GM12878 (cell line): ENCODE results near the gene ZNF100. TPM values are rescaled to one million over a fixed set of nuclear protein-coding genes. Genes with fewer than 3 reads are reported as not detected.
"Not testable (repeated sequence)": the region's sequence is repeated elsewhere in the genome, so short reads cannot be mapped to it uniquely, and the experiment has no call there.

Source experiments
- ATAC-seq: fragments of 200-7000 bp; cut with Tn5 transposase; 3 replicates; pipeline ENCODE4 v1.9.1; 2020; ENCODE audit warnings: mild to moderate bottlenecking, moderate library complexity
- BruUV-seq: library from RNA; stranded (reverse); fragments of 400-500 nt; replicated peaks from 2 replicates; lab custom pipeline; 2021; lab: Mats Ljungman, UMichigan
- CTCF ChIA-PET: fragments of 300-600 bp; sonication (Branson Sonifier 250); formaldehyde crosslinking; extraction: SDS; loops from one replicate; lab custom pipeline; 2021; ENCODE audit warnings: inconsistent platforms; lab: Yijun Ruan, JAX
- POLR2A ChIA-PET: fragments of 350-600 bp; formaldehyde crosslinking; extraction: SDS; loops from one replicate; lab custom pipeline; 2021; ENCODE audit warnings: inconsistent platforms; lab: Charles Lee
- RAD21 ChIA-PET: fragments of 300-600 bp; sonication (Branson Sonifier 250); formaldehyde crosslinking; loops from one replicate; lab custom pipeline; 2023; ENCODE audit warnings: antibody characterized with exemption; ENCODE audit not compliant: unreplicated experiment; lab: Charles Lee
- SMC1A ChIA-PET: fragments of 300-600 bp; sonication (Branson Sonifier 250); formaldehyde crosslinking; loops from one replicate; lab custom pipeline; 2023; ENCODE audit not compliant: unreplicated experiment, uncharacterized antibody; lab: Charles Lee
- DNase-seq: peaks from one replicate; pipeline ENCODE4 v3.0.0-alpha.2; 2011; ENCODE audit warnings: low read depth, low spot score
- FAIRE-seq: peaks from 3 replicates; lab custom pipeline; 2011; peaks lifted over from hg19 to GRCh38; lab: Jason Lieb, UNC
- H2AFZ ChIP-seq: 2 replicates; pipeline ENCODE4 v1.6.0; 2011; ENCODE audit warnings: low read depth, low read length, control low read depth; ENCODE audit not compliant: control insufficient read depth
- H3K27ac ChIP-seq: 2 replicates; pipeline ENCODE4 v1.5.1; 2011; ENCODE audit warnings: control low read depth; ENCODE audit not compliant: control insufficient read depth, insufficient read depth
- H3K27me3 ChIP-seq, 2 experiments: replicated peaks in 1 of 2; 2 replicates each; pipeline versions ENCODE4 v1.6.0 to v1.6.1; 2011; ENCODE audit warnings: low read length in 1 of 2; ENCODE audit not compliant: control insufficient read depth in 2 of 2, insufficient read depth in 2 of 2
- H3K36me3 ChIP-seq, 2 experiments: 2 replicates each; pipeline ENCODE4 v1.5.1; 2011; ENCODE audit warnings: low read length in 1 of 2; ENCODE audit not compliant: control insufficient read depth in 2 of 2, insufficient read depth in 2 of 2
- H3K4me1 ChIP-seq: 2 replicates; pipeline ENCODE4 v1.6.1; 2011; ENCODE audit warnings: mild to moderate bottlenecking, low read length, moderate library complexity, mixed read lengths; ENCODE audit not compliant: control insufficient read depth, insufficient read depth
- H3K4me2 ChIP-seq: 2 replicates; pipeline ENCODE4 v1.6.0; 2011; ENCODE audit warnings: control low read depth; ENCODE audit not compliant: control insufficient read depth, insufficient read depth
- H3K4me3 ChIP-seq: fragments of 200-600 bp; sonication (generic); 2 replicates; pipeline ENCODE4 v1.5.1; 2016
- H3K79me2 ChIP-seq: 2 replicates; pipeline ENCODE4 v1.6.0; 2011; ENCODE audit warnings: low read length; ENCODE audit not compliant: control insufficient read depth, insufficient read depth
- H3K9ac ChIP-seq: 2 replicates; pipeline ENCODE4 v1.8.0; 2011; ENCODE audit warnings: low read length, control low read depth, mixed read lengths; ENCODE audit not compliant: control insufficient read depth, insufficient read depth
- H3K9me3 ChIP-seq: replicated peaks from 3 replicates; pipeline ENCODE4 v1.5.1; 2011; ENCODE audit warnings: mild to moderate bottlenecking, low read length; ENCODE audit not compliant: control insufficient read depth, insufficient read depth
- H4K20me1 ChIP-seq: 2 replicates; pipeline ENCODE4 v1.6.0; 2011; ENCODE audit not compliant: control insufficient read depth, insufficient read depth
- BACH1 ChIP-seq: fragments of 450-650 bp; IDR thresholded peaks from 2 replicates; pipeline ENCODE4 v1.6.1; 2017; ENCODE audit warnings: mild to moderate bottlenecking, borderline replicate concordance
- CEBPB ChIP-seq, 2 experiments: fragments of 150-350 bp in 1 of 2; IDR thresholded peaks; 2 replicates each; pipeline ENCODE4 v1.6.1; 2012 to 2014; ENCODE audit warnings: low read depth in 2 of 2, low read length in 2 of 2, borderline replicate concordance in 1 of 2, inconsistent platforms in 1 of 2
- FOS ChIP-seq: IDR thresholded peaks from 3 replicates; pipeline ENCODE4 v1.6.1; 2011; ENCODE audit warnings: borderline replicate concordance; ENCODE audit not compliant: insufficient read length; ENCODE audit errors: extremely low read depth
- FOXK2 ChIP-seq: fragments of 450-650 bp; IDR thresholded peaks from 2 replicates; pipeline ENCODE4 v1.6.1; 2017; ENCODE audit warnings: mild to moderate bottlenecking, moderate library complexity
- HDAC6 ChIP-seq: fragments of 200-600 bp; sonication (generic); IDR thresholded peaks from one replicate; pipeline ENCODE4 v1.8.0; 2017; ENCODE audit warnings: antibody characterized with exemption; ENCODE audit not compliant: unreplicated experiment
- RBBP5 ChIP-seq: fragments of 200-600 bp; sonication (generic); conservative IDR thresholded peaks from 2 replicates; pipeline ENCODE4 v1.6.1; 2016
- RUNX3 ChIP-seq: IDR thresholded peaks from 2 replicates; pipeline ENCODE4 v1.6.1; 2012; ENCODE audit warnings: low read length, inconsistent platforms
- TARDBP ChIP-seq: IDR thresholded peaks from 2 replicates; pipeline ENCODE4 v1.6.1; 2016; ENCODE audit warnings: borderline replicate concordance
- ZBED1 ChIP-seq: IDR thresholded peaks from 2 replicates; pipeline ENCODE4 v1.6.1; 2016; ENCODE audit warnings: borderline replicate concordance
- ZNF274 ChIP-seq: IDR thresholded peaks from one replicate; pipeline ENCODE4 v1.8.0; 2011; ENCODE audit not compliant: insufficient read length, insufficient read depth
- WGBS: methylation state at CpG from one replicate; pipeline ENCODE4 v1.1.6; 2016; ENCODE audit warnings: low lambda C conversion rate; ENCODE audit not compliant: insufficient replicate concordance, insufficient coverage; ENCODE audit errors: missing lambda C conversion rate; 5-methylcytosine and 5-hydroxymethylcytosine counted together
- in situ Hi-C: fragments of 300-500 bp; cut with MboI; formaldehyde crosslinking; loops from 9 replicates; pipeline ENCODE4 v1.14.3; 2018; ENCODE audit warnings: mixed read lengths
- intact Hi-C: fragments of 100-400 bp; cut with micrococcal nuclease; formaldehyde crosslinking; loops from one replicate; pipeline ENCODE4 v1.14.2; 2022; ENCODE audit not compliant: unreplicated experiment
- polyA plus RNA-seq, 11 experiments: library from polyadenylated mRNA; depleted of rRNA in 4 of 11; unstranded in 6 of 11; stranded (reverse) in 5 of 11; fragments of >200 nt; fragmentation: Nextera tagmentation in 4 of 11; fragmentation: Illumina TruSeq in 1 of 11; extraction: Ambion mirVana in 4 of 11; extraction: Trizol in 1 of 11; gene quantifications; 1 replicate in 1 of 11; 2 replicates in 10 of 11; pipeline versions ENCODE4 v1.2.1 to v1.2.3, GENCODE V29; 2011 to 2016; ENCODE audit warnings: inconsistent platforms in 2 of 11, missing spikeins in 2 of 11, low read depth in 1 of 11
- total RNA-seq, 4 experiments: library from RNA; depleted of rRNA in 3 of 4; stranded (reverse); fragments of >200 nt in 3 of 4; fragmentation: Illumina TruSeq in 1 of 4; extraction: Trizol in 1 of 4; gene quantifications; 2 replicates each; pipeline versions ENCODE4 v1.2.1 to v1.2.3, GENCODE V29; 2013 to 2021

ZNF100 gene
- total and polyA plus RNA-seq, 10 of the 15 experiments (the other 5 are each of a cell fraction or from before 2014, with no cell fraction given) = 3.0 to 18.2 (median 9.4) TPM

DNA sequence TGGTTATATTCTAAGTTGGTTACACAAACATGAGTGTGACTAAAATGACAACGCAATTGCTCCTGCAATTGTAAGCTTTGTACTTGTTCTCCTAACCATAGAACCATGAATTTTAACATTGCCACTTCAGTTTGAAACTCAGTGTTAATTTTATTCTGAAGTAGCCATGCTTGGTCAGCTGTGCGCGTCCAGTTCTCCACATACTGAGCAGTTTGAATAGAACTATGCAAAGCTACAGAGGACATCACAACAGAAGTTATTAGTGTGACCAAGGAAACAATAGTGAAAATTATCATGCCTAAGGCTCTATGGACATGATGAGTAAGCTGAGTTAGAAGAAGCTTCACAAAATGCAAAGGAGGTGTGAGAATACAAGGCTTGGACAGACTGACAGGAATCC lies 19.6 kb upstream of the ZNF100 start:
- H3K9me3 ChIP-seq = no peaks in the 10 kb centered on the region; the same call in 2 of the 3 replicates
- TF ChIP-seq TARDBP (no peak), RBBP5 (no peak), ZNF274 (no peak), RUNX3 (no peak), FOXK2 (no peak), FOS (no peak), ZBED1 (no peak), HDAC6 (no peak), CEBPB (IDR thresholded peaks at IDR 0.05; ENCODE audit: borderline replicate concordance in 1 of 2, low read depth in 2 of 2, low read length in 2 of 2) (no peak), BACH1 (no peak)
- 36% methylated on average over 3 of the region's 3 CpGs for WGBS
- no peak overlapping the region for H3K4me3 ChIP-seq
- ChIA-PET SMC1A (no interaction called here), CTCF (no interaction called here), POLR2A (no interaction called here), RAD21 (no interaction called here)
- H2AFZ ChIP-seq = no peak overlapping the region
- H3K27me3 ChIP-seq = no peaks in the 10 kb centered on the region
- in situ Hi-C loops (no loop called here), intact Hi-C loops (no loop called here)
- H3K27ac ChIP-seq = no peak overlapping the region
- no peaks in the 10 kb centered on the region for H3K36me3 ChIP-seq
- no peak for ATAC-seq
- DNase-seq = no peak
- H3K4me2 ChIP-seq = no peak overlapping the region
- no peaks in the 10 kb centered on the region for H3K79me2 ChIP-seq
- BruUV-seq = no TSS peak
- no peak overlapping the region for H3K9ac ChIP-seq
- no peak for FAIRE-seq
- H3K4me1 ChIP-seq = no peaks in the 10 kb centered on the region
- H4K20me1 ChIP-seq = no peaks in the 10 kb centered on the region

DNA sequence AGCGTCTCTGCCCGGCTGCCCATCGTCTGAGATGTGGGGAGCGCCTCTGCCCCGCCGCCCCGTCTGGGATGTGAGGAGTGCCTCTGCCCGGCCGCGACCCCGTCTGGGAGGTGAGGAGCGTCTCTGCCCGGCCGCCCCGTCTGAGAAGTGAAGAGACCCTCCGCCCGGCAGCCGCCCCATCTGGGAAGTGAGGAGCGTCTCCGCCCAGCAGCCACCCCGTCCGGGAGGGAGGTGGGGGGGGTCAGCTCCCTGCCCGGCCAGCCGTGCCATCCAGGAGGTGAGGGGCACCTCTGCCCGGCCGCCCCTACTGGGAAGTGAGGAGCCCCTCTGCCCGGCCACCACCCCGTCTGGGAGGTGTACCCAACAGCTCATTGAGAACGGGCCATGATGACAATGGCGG lies 8.4 kb upstream of the ZNF100 start:
- H3K27me3 ChIP-seq, BruUV-seq, in situ Hi-C loops, H3K27ac ChIP-seq, POLR2A ChIA-PET, H3K4me3 ChIP-seq, H4K20me1 ChIP-seq, ATAC-seq, FAIRE-seq, H2AFZ ChIP-seq, CTCF ChIA-PET, H3K79me2 ChIP-seq, DNase-seq, intact Hi-C loops, H3K9ac ChIP-seq, H3K9me3 ChIP-seq, H3K4me2 ChIP-seq, SMC1A ChIA-PET, H3K4me1 ChIP-seq, RAD21 ChIA-PET, H3K36me3 ChIP-seq: not testable (repeated sequence)
- WGBS = 34% methylated on average over 3 of the region's 30 CpGs
